HG02870 (cell line): ENCODE measurements around the gene WTAP.
"Not testable (repeated sequence)": the region's sequence is repeated elsewhere in the genome, so short reads cannot be mapped to it uniquely, and the experiment has no call there.

Experiments used
- ATAC-seq: cut with Tn5 transposase; IDR thresholded peaks from one replicate; pipeline ENCODE4 v1.9.1; 2021; ENCODE audit warnings: mild to moderate bottlenecking, moderate library complexity; ENCODE audit not compliant: unreplicated experiment

The WTAP gene

GRCh38 chr6:159693128-159693893 is 34.0 kb upstream of the WTAP start, which contains the start of gene SOD2:
TSS of gene SOD2 (minus strand) at chr6:159693241. CDS start at chr6:159693167, 74 bp downstream.
- peak; percentile 71 for ATAC-seq

DNA sequence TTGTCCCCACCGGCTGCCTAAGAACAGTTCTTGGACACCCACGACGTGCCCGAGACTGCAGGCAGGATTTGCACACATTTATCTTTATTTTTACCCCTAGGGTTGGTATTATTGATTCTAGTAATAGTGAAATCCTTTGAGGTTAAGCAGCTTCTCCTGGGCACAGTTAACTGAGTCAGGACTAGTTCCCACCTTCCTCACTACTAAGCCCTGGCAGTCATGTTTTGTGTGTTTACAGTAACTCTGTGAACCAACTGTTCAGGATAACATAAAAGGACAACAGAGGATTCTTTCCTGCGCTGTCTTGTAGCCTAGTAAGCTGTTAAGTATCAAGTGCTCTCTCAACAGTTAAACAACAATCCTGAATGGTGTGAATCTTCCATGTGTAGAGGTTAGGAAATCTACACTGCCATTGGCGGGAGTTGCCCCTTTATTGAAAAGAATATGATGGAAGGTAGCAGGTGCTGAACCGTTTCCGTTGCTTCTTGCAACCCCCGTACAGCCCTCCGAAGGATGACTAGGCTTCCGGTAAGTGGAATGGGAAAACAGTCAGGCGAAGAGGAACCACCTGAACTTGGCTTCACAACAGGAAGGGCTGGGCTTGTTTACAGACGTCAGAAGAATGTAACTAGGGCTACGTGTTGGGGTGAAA is 33.3 kb upstream of the WTAP start:
- ATAC-seq: peak; percentile 3

DNA sequence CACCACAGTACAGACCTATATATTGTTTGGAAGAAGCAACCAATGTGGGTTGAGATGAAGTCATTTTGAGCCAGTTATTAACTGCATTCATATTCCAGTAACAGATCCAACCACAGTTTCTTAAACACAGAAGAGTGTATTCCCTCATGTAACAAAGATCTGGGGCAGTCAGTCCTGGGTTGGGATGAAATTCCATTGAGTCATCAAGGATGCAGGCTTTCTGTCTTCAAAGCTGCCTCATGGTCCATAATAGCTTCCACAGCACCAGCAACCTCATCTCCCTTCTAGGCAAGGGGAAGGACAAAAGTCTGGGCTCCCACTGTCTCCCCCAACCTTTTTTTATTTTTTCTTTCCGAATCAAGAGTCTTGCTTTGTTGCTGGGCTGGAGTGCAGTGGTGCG is 31.3 kb upstream of the WTAP start:
- ATAC-seq: no peak

DNA sequence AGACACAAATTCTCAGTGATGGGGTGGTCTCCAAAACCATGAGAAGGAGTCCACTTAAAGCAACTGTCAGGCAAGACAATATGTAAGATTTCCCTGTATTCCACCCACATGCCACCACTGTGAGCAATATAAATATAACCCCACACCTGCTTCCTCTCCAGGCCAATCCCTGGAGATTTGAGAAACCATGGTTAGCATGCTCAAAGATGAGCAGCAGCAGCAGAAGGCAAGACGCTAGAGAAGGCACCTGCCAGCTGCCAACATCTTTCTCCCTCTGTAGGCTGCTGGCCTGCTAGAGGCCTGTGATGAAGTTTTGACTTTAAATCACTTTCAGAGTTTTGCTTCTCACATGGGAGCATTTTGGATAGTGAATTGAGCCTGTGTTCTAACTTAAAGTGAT is 26.3 kb upstream of the WTAP start:
- ATAC-seq: no peak

- no peak for ATAC-seq
Observed at GRCh38 chr6:159701413-159701999, 25.8 kb upstream of the WTAP start.

DNA sequence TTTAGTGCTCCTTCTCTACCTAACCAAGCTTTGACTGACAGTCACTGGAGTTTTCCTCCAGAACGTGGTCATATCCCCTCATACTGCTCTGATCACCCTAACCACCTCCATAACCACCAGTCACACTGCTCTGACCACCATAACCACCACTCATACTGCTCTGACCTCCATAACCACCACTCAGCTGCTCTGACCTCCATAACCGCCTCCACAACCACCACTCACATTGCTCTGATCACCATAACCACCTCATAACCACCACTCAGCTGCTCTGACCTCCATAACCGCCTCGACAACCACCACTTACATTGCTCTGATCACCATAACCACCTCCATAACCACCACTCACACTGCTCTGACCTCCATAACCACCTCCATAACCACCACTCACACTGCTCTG is 16.7 kb upstream of the WTAP start:
- ATAC-seq: not testable (repeated sequence)

DNA sequence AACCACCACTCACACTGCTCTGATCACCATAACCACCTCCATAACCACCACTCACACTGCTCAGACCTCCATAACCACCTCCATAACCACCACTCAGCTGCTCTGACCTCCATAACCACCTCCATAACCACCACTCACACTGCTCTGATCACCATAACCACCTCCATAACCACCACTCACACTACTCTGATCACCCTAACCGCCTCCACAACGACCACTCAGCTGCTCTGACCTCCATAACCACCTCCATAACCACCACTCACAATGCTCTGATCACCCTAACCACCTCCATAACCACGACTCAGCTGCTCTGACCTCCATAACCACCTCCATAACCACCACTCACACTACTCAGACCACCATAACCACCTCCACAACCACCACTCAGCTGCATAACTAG is 14.9 kb upstream of the WTAP start:
- ATAC-seq: not testable (repeated sequence)

DNA sequence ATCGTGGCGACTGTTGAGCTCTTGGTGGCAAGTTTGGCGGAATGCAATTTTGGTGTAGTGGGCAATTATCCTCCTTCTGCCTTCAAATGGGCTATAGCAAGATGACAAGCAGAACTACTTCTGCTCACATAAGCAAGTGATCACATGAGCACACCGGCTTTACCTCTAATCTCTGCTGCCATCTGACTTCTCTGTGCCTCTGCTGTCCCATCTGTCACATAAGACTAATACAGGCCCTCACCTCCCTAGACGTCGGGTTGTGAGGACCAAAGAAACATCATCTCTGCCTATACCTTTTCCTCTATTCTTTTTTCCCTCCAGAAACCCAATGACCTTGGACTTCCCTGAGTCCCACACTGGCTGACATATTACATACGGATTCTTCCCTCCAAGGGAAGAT is 13.3 kb upstream of the WTAP start:
- ATAC-seq: no peak

GRCh38 chr6:159714404-159714803 is 12.9 kb upstream of the WTAP start:
- no peak for ATAC-seq

GRCh38 chr6:159715166-159715565 is 12.1 kb upstream of the WTAP start:
- no peak for ATAC-seq

GRCh38 chr6:159715605-159716004 is 11.7 kb upstream of the WTAP start:
- no peak for ATAC-seq

DNA sequence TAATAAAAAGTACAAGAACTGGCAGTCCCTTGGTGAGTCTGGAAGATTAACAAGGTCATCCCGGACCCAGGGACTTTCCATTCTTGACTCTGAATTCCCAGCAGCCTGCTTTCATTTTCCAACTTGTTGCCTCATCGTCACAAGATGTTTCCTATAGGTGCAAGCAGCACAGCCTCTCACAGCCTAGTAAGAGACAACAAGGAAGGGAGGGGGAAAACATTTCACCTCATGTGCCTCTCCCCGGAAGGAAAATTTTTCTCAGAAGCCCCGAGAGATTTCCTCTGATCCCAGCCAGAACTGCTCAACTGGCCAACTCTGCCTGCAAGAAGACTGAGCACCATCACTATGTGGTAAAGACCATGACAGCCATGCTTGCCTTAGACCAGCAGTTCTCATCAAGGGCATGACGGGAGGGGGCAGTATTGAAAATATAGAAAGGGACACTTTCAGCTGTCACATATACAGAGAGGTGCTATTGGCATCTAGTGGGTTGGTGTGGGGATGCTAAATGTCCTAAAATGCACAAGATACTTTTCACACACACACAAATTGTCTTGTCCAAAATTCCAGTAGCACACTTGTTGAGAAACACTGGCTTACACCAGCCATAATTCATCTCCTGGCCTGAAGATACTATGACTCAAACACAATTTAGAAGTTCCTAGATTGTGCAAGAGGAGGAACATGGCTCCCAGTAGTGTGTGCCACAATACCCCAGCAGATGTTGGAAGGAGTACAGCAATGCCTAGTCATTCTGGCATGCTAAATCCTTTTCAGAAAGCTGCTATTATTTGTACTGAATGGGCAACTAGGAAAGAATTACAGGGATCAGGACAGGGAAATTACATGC is 10.8 kb upstream of the WTAP start:
- no peak for ATAC-seq

DNA sequence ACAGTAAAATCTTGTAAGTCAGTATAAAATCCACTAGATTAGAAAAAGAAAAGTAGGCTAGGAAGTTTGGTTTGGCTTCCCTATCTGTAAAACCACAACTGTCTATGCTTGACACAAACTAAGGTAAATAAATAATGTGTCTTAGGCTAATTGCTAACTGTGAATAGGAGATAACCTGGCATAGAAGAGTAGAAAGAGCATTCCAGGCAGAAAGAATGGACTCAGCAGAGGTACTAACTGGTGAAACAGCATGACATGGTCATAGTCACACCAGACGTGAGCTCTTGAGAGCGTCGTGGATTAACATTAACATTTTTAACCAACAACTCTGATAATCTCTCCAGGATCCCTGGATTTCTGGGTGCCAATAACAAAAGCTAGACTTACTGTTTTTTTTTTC is 8.7 kb upstream of the WTAP start:
- no peak for ATAC-seq

DNA sequence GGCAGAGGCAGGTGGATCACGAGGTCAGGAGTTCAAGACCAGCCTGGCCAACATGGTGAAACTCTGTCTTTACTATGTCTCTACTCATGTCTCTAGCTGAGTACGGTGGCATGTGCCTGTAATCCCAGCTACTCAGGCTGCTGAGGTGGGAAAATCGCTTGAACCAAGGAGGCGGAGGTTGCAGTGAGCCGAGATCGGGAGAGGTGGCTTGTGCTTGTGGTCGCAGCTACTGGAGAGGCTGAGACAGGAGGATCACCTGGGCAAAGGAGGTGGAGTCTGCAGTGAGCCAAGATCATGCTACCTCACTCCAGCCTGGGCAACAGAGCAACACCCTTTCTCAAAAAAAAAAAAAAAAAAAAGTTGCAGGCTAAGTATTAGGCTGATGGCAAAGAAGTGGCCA is 8.0 kb upstream of the WTAP start:
- ATAC-seq: no peak

DNA sequence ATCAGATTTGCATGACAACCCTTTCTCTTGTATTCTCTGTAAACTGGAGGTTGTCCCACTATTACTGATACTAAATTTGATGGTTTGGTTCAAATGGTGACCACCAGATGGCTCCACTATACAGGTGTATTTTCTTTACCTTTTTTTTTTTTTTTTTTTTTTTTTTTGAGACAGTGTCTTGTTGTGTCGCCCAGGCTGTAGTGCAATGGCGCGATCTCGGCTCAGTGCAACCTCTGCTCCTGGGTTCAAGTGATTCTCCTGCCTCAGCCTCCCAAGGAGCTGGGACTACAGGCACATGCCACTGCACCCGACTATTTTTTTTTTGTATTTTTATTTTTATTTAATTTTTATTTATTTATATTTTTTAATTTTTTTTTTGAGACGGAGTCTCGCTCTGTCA is 6.6 kb upstream of the WTAP start:
- no peak for ATAC-seq

GRCh38 chr6:159721981-159722380 is 5.3 kb upstream of the WTAP start:
- ATAC-seq: not testable (repeated sequence)

GRCh38 chr6:159722655-159723054 is 4.7 kb upstream of the WTAP start:
- ATAC-seq: no peak

DNA sequence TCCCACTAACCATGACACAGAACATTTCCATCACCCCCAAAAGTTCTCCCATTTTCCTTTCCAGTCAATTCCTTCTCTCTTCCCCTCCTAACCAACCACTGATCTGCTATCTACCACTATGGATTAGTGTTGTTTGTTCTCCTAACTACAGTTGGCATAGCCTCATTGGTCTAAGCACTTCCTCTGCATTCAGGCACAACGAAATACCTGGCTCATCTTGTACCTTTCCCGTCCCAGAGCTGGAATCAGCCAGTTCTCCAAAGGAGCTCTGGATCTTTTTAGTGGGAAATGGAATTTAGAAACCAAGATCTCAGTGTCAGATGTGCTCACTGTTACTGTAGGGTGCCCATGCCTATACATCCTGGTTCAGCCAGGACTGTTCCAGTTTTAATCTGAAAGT is 4.0 kb upstream of the WTAP start:
- no peak for ATAC-seq

GRCh38 chr6:159724778-159725177 is 2.5 kb upstream of the WTAP start:
- ATAC-seq: no peak

GRCh38 chr6:159725208-159725607 is 2.1 kb upstream of the WTAP start:
- ATAC-seq: not testable (repeated sequence)

DNA sequence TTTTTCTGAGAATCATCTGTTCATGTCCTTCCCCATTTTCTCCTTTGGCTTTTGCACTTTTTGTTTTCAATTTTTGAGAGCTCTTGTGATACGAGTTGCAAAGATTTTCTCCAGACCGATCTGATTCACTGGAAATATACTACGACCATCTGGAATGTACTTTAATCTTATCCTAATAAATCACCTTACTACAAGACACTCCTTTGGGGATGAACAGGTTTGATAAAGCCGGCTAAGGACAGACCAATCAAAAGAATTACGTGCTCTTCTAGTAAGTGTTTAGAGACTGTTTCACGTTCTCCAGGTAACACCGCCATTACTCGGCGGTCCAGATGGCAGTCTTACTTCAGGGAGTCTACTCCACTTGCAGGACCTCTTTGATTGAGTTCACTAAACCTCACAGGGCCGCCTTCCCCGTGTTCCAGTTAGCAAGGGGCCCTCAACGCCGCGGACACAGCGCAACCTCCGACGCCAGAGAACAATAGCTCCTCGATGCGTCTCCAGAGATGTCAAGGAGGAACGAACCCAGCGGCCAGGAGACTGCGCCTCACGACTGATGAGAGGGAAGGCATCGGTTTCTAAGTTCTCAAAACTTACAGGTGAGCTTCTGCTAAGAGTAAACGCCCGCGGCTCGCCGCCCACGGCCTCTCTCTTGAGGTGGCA is 920 bp upstream of the WTAP start:
- ATAC-seq: peak; percentile 20
